K562 (cell line): ENCODE data around the gene MAST4. TPM values are rescaled to one million over a fixed set of nuclear protein-coding genes. Genes with fewer than 3 reads are reported as not detected.

Experiments
- ATAC-seq: fragments of 200-7000 bp; cut with Tn5 transposase; 3 replicates; pipeline ENCODE4 v1.9.1; 2020; ENCODE audit warnings: moderate library complexity
- BruUV-seq: library from RNA; stranded (reverse); fragments of 400-500 nt; replicated peaks from 2 replicates; lab custom pipeline; 2021; lab: Mats Ljungman, UMichigan
- CTCF ChIA-PET: fragments of 300-600 bp; formaldehyde crosslinking; extraction: SDS; loops from one replicate; lab custom pipeline; 2021; ENCODE audit warnings: low intra/inter-chr PET ratio; lab: Yijun Ruan, JAX
- POLR2A ChIA-PET: fragments of 300-600, 350-650 bp; sonication (Branson Sonifier 250); formaldehyde crosslinking; extraction: SDS; loops from one replicate; lab custom pipeline; 2021; ENCODE audit warnings: antibody characterized with exemption, inconsistent platforms; lab: Yijun Ruan, JAX
- DNase-seq, 4 experiments: peaks; one replicate each; pipeline versions ENCODE4 v3.0.0 to v3.0.0-alpha.2; 2011 to 2018; ENCODE audit warnings: low spot score in 3 of 4, mixed read lengths in 3 of 4; ENCODE audit errors: extremely low read depth in 1 of 4
- FAIRE-seq: peaks from 2 replicates; lab custom pipeline; 2011; peaks lifted over from hg19 to GRCh38; lab: Jason Lieb, UNC
- H2AFZ ChIP-seq: 2 replicates; pipeline ENCODE4 v1.6.0; 2011; ENCODE audit warnings: low read depth, low read length, control low read depth, inconsistent platforms
- H3K27ac ChIP-seq: fragments of 200-600 bp; 3 replicates; pipeline ENCODE4 v1.8.0; 2011; ENCODE audit warnings: low read depth, mild to moderate bottlenecking, control low read depth, inconsistent platforms, low read length, moderate library complexity, mixed read lengths; ENCODE audit errors: extremely low read depth
- H3K27me3 ChIP-seq, 2 experiments: fragments of 300-600 bp in 1 of 2; 2 replicates in 1 of 2; 3 replicates in 1 of 2; pipeline versions ENCODE4 v1.6.0 to v1.8.0; 2011; ENCODE audit warnings: inconsistent platforms in 2 of 2, low read length in 2 of 2, mild to moderate bottlenecking in 1 of 2, mixed read lengths in 1 of 2, moderate library complexity in 1 of 2; ENCODE audit not compliant: control insufficient read depth in 2 of 2, insufficient read depth in 2 of 2
- H3K36me3 ChIP-seq: fragments of 300-600 bp; 3 replicates; pipeline ENCODE4 v1.8.0; 2011; ENCODE audit warnings: mild to moderate bottlenecking, low read length, inconsistent platforms; ENCODE audit not compliant: control insufficient read depth, insufficient read depth
- H3K4me1 ChIP-seq, 2 experiments: fragments of 200-600 bp in 1 of 2; replicated peaks in 1 of 2; 2 replicates in 1 of 2; 3 replicates in 1 of 2; pipeline versions ENCODE4 v1.5.1 to v1.8.0; 2011; ENCODE audit warnings: inconsistent platforms in 2 of 2, low read length in 2 of 2, mild to moderate bottlenecking in 1 of 2, mixed read lengths in 1 of 2, moderate library complexity in 1 of 2; ENCODE audit not compliant: control insufficient read depth in 2 of 2, insufficient read depth in 2 of 2
- H3K4me2 ChIP-seq: 2 replicates; pipeline ENCODE4 v1.6.1; 2011; ENCODE audit warnings: low read length, control low read depth, inconsistent platforms, mixed read lengths; ENCODE audit not compliant: insufficient read depth
- H3K4me3 ChIP-seq: fragments of 200-600 bp; sonication (generic), shearing (Covaris generic); 2 replicates; pipeline ENCODE4 v1.5.1; 2016; ENCODE audit warnings: control low read depth, inconsistent platforms
- H3K79me2 ChIP-seq: fragments of 200-600 bp; 3 replicates; pipeline ENCODE4 v1.8.0; 2011; ENCODE audit warnings: low read length, inconsistent platforms; ENCODE audit not compliant: control insufficient read depth, insufficient read depth
- H3K9ac ChIP-seq, 2 experiments: 2 replicates each; pipeline versions ENCODE4 v1.6.0 to v1.6.1; 2011; ENCODE audit warnings: low read depth in 2 of 2, low read length in 2 of 2, control low read depth in 1 of 2, inconsistent platforms in 1 of 2, mild to moderate bottlenecking in 1 of 2, mixed read lengths in 1 of 2; ENCODE audit not compliant: insufficient read depth in 1 of 2
- H3K9me1 ChIP-seq: one replicate; pipeline ENCODE4 v1.6.0; 2011; ENCODE audit warnings: inconsistent platforms, mild to moderate bottlenecking, low read length, moderate library complexity; ENCODE audit not compliant: control insufficient read depth, insufficient read depth
- H3K9me3 ChIP-seq: replicated peaks from 2 replicates; pipeline ENCODE4 v1.5.1; 2011; ENCODE audit warnings: low read depth, low read length, inconsistent platforms; ENCODE audit not compliant: control insufficient read depth, insufficient read depth
- H4K20me1 ChIP-seq: replicated peaks from 2 replicates; pipeline ENCODE4 v1.6.1; 2011; ENCODE audit warnings: low read length, inconsistent platforms, mixed read lengths; ENCODE audit not compliant: control insufficient read depth, insufficient read depth
- ARID3B ChIP-seq: fragments of 250-450 bp; sonication (Bioruptor Pico); IDR thresholded peaks from 2 replicates; pipeline ENCODE4 v1.4.0; 2020; ENCODE audit warnings: borderline replicate concordance
- BACH1 ChIP-seq: fragments of 200-800 bp; sonication (Bioruptor generic); IDR thresholded peaks from 2 replicates; pipeline ENCODE4 v1.6.1; 2016; ENCODE audit warnings: missing genetic modification characterization, missing compliant biosample characterization
- FOXJ3 ChIP-seq: sonication (generic); formaldehyde crosslinking; IDR thresholded peaks from 2 replicates; pipeline ENCODE4 v1.4.0; 2020; ENCODE audit warnings: mild to moderate bottlenecking, missing genetic modification reagents
- FOXP1 ChIP-seq: sonication (generic); formaldehyde crosslinking; IDR thresholded peaks from 2 replicates; pipeline ENCODE4 v1.8.0; 2022; ENCODE audit warnings: mild to moderate bottlenecking, missing genetic modification reagents
- IRF9 ChIP-seq: fragments of 450-650 bp; IDR thresholded peaks from 2 replicates; pipeline ENCODE4 v1.6.1; 2016; ENCODE audit warnings: missing biosample characterization, missing genetic modification characterization
- MCM3 ChIP-seq: fragments of 450-650 bp; IDR thresholded peaks from 2 replicates; pipeline ENCODE4 v1.6.1; 2016
- MECOM ChIP-seq: fragments of 250-450 bp; sonication (Bioruptor Pico); IDR thresholded peaks from 2 replicates; pipeline ENCODE4 v1.8.0; 2022; ENCODE audit warnings: inconsistent platforms
- PKNOX1 ChIP-seq: fragments of 450-650 bp; IDR thresholded peaks from 2 replicates; pipeline ENCODE4 v1.6.1; 2016
- SAFB2 ChIP-seq: fragments of 200-400 bp; formaldehyde crosslinking; IDR thresholded peaks from 2 replicates; pipeline ENCODE4 v1.6.1; 2018; ENCODE audit warnings: borderline replicate concordance, low read length, low read depth, moderate library complexity; ENCODE audit not compliant: severe bottlenecking
- SIN3B ChIP-seq: fragments of 450-650 bp; IDR thresholded peaks from 2 replicates; pipeline ENCODE4 v1.6.1; 2017; ENCODE audit warnings: low read depth, mild to moderate bottlenecking, moderate library complexity
- TEAD4 ChIP-seq, 2 experiments: sonication (generic) in 1 of 2; formaldehyde crosslinking in 1 of 2; IDR thresholded peaks; 2 replicates each; pipeline versions ENCODE4 v1.6.1 to v1.8.0; 2012 to 2022; ENCODE audit warnings: borderline replicate concordance in 1 of 2, inconsistent platforms in 1 of 2, low read length in 1 of 2, mild to moderate bottlenecking in 1 of 2, missing genetic modification reagents in 1 of 2
- ZFPM2 ChIP-seq: fragments of 250-450 bp; sonication (Bioruptor Pico); IDR thresholded peaks from 2 replicates; pipeline ENCODE4 v1.5.1; 2022; ENCODE audit warnings: mild to moderate bottlenecking
- ZNF146 ChIP-seq: IDR thresholded peaks from one replicate; pipeline ENCODE4 v1.6.1; 2018; ENCODE audit warnings: missing compliant biosample characterization; ENCODE audit not compliant: unreplicated experiment
- ZNF277 ChIP-seq: fragments of 250-450 bp; sonication (Bioruptor Pico); IDR thresholded peaks from 2 replicates; pipeline ENCODE4 v1.8.0; 2022; ENCODE audit warnings: inconsistent platforms, mild to moderate bottlenecking, moderate library complexity, borderline replicate concordance
- ZNF324 ChIP-seq: fragments of 250-450 bp; sonication (Bioruptor Pico); IDR thresholded peaks from 2 replicates; pipeline ENCODE4 v1.4.0; 2020; ENCODE audit warnings: mild to moderate bottlenecking
- WGBS: fragments of 100-300 bp; shearing (Covaris generic); methylation state at CpG from one replicate; pipeline ENCODE4 v1.1.6; 2016; ENCODE audit warnings: low coverage, mixed read lengths; ENCODE audit not compliant: insufficient coverage; ENCODE audit errors: missing lambda C conversion rate; 5-methylcytosine and 5-hydroxymethylcytosine counted together
- in situ Hi-C: fragments of 300-500 bp; cut with MboI; formaldehyde crosslinking; loops from 4 replicates; pipeline ENCODE4 v1.15.0; 2018; ENCODE audit warnings: inconsistent platforms, mixed read lengths
- intact Hi-C: fragments of 100-400 bp; cut with micrococcal nuclease; formaldehyde crosslinking; loops from 2 replicates; pipeline ENCODE4 v1.14.2; 2022
- polyA plus RNA-seq, 8 experiments: library from polyadenylated mRNA; depleted of rRNA in 4 of 8; stranded (reverse) in 5 of 8; unstranded in 3 of 8; fragments of >200 nt; fragmentation: Nextera tagmentation in 2 of 8; fragmentation: Illumina TruSeq in 1 of 8; extraction: Ambion mirVana in 2 of 8; extraction: Trizol in 1 of 8; gene quantifications; 2 replicates each; pipeline versions ENCODE4 v1.2.1 to v1.2.3, GENCODE V29; 2011 to 2014; ENCODE audit warnings: inconsistent platforms in 1 of 8, missing spikeins in 1 of 8
- total RNA-seq, 7 experiments: library from RNA; depleted of rRNA in 6 of 7; stranded (reverse); fragments of >200 nt in 6 of 7; fragmentation: Illumina TruSeq in 2 of 7; extraction: Trizol in 2 of 7; gene quantifications; 2 replicates each; pipeline versions ENCODE4 v1.2.1 to v1.2.3, GENCODE V29; 2011 to 2021; ENCODE audit warnings: low replicate concordance in 1 of 7

MAST4 gene
- total and polyA plus RNA-seq, 9 of the 15 experiments (the other 6 are each of a cell fraction or from before 2014, with no cell fraction given), result 0.88 to 10.1 (median 5.2) TPM

GRCh38 chr5:67214707-67215447, 618.7 kb downstream of the MAST4 start:
- H3K27ac ChIP-seq, result no peak overlapping the region
- no peaks in the 10 kb centered on the region for H3K36me3 ChIP-seq
- H3K4me2 ChIP-seq, result no peak overlapping the region
- H3K9ac ChIP-seq, result no peak overlapping the region
- CTCF ChIA-PET, result no interaction called here
- intact Hi-C loops, result no loop called here
- H3K4me1 ChIP-seq, result peaks cover 0 to 6% of the 10 kb centered on the region in 2 experiments; a peak in 1 of 5 replicates
- no peaks in the 10 kb centered on the region for H3K79me2 ChIP-seq
- H4K20me1 ChIP-seq, result no peaks in the 10 kb centered on the region; the same call in 1 of the 2 replicates
- POLR2A ChIA-PET, result interaction anchor here (0.8 kb wide), 1 partner anchor 224 kb away, joined by 3 read pairs; no protein-coding TSS in a partner anchor
- DNase-seq, result no peak
- H3K4me3 ChIP-seq, result no peak overlapping the region
- peaks cover 10 to 31% of the 10 kb centered on the region in 2 experiments for H3K27me3 ChIP-seq
- peak; percentile 50; the same call in 2 of the 3 replicates for ATAC-seq
- WGBS, result 20% methylated on average over 12 of the region's 12 CpGs
- in situ Hi-C loops, result loop anchor here (10.0 kb wide), 3 partner anchors 220 to 910 kb away; no protein-coding TSS in a partner anchor
- no peaks in the 10 kb centered on the region for H3K9me3 ChIP-seq
- no peaks in the 10 kb centered on the region for H3K9me1 ChIP-seq
- no TSS peak for BruUV-seq
- 0 out of 2 replicates have a peak overlapping the region, but pooled peaks have one; percentile 51 for H2AFZ ChIP-seq
- FAIRE-seq, result no peak
- TF ChIP-seq ZNF277 (no peak), ZFPM2 (CRISPR knock-in tag) (no peak), IRF9 (tag) (no peak), SIN3B (no peak), FOXJ3 (CRISPR knock-in tag) (no peak), ZNF324 (no peak), SAFB2 (no peak), MCM3 (no peak), PKNOX1 (no peak), MECOM (CRISPR knock-in tag) (no peak), ARID3B (no peak), BACH1 (tag) (no peak), TEAD4 (IDR thresholded peaks at IDR 0.05; ENCODE audit: low read length) (no peak), TEAD4 (CRISPR knock-in tag; IDR thresholded peaks at IDR 0.05; ENCODE audit: borderline replicate concordance) (no peak), ZNF146 (no peak), FOXP1 (no peak)
